ENCODE measurements around the gene ERGIC1.

Gene ERGIC1

GRCh38 chr5:172933238-172933637 lies 99.2 kb downstream of the ERGIC1 start:
- H3K9ac ChIP-seq (ENCODE audit: low read depth, low read length), result no peak overlapping the region
- H3K4me1 ChIP-seq (ENCODE audit: control insufficient read depth, insufficient read depth, low read length), result peaks cover 3% of the 10 kb centered on the region
- H3K27me3 ChIP-seq (ENCODE audit: control insufficient read depth, insufficient read depth, low read length), result no peaks in the 10 kb centered on the region
- H3K9me3 ChIP-seq (ENCODE audit: control insufficient read depth, insufficient read depth, low read length), result no peaks in the 10 kb centered on the region
- no peak overlapping the region for H3K4me3 ChIP-seq (ENCODE audit: low read depth, low read length)
- peaks cover 22% of the 10 kb centered on the region for H3K36me3 ChIP-seq (ENCODE audit: control insufficient read depth, insufficient read depth, low read length)

- Histone ChIP-seq H3K36me3 (ENCODE audit: control insufficient read depth, insufficient read depth, low read length) (peaks cover 30% of the 10 kb centered on the region), H3K4me3 (ENCODE audit: low read depth, low read length) (no peak overlapping the region), H3K9me3 (ENCODE audit: control insufficient read depth, insufficient read depth, low read length) (no peaks in the 10 kb centered on the region), H3K4me1 (ENCODE audit: control insufficient read depth, insufficient read depth, low read length) (peaks cover 3% of the 10 kb centered on the region), H3K27me3 (ENCODE audit: control insufficient read depth, insufficient read depth, low read length) (no peaks in the 10 kb centered on the region), H3K9ac (ENCODE audit: low read depth, low read length) (no peak overlapping the region)
Measured at GRCh38 chr5:172935096-172935495, 101.0 kb downstream of the ERGIC1 start.

- no peaks in the 10 kb centered on the region for H3K9me3 ChIP-seq (ENCODE audit: control insufficient read depth, insufficient read depth, low read length)
- peaks cover 33% of the 10 kb centered on the region for H3K36me3 ChIP-seq (ENCODE audit: control insufficient read depth, insufficient read depth, low read length)
- no peak overlapping the region for H3K9ac ChIP-seq (ENCODE audit: low read depth, low read length)
- H3K4me3 ChIP-seq (ENCODE audit: low read depth, low read length), result no peak overlapping the region
- peaks cover 3% of the 10 kb centered on the region for H3K4me1 ChIP-seq (ENCODE audit: control insufficient read depth, insufficient read depth, low read length)
- H3K27me3 ChIP-seq (ENCODE audit: control insufficient read depth, insufficient read depth, low read length), result no peaks in the 10 kb centered on the region
Measured at GRCh38 chr5:172936401-172936800, 102.3 kb downstream of the ERGIC1 start.

- H3K9ac ChIP-seq (ENCODE audit: low read depth, low read length), result no peak overlapping the region
- H3K4me1 ChIP-seq (ENCODE audit: control insufficient read depth, insufficient read depth, low read length), result peaks cover 13% of the 10 kb centered on the region
- peaks cover 24% of the 10 kb centered on the region for H3K36me3 ChIP-seq (ENCODE audit: control insufficient read depth, insufficient read depth, low read length)
- H3K4me3 ChIP-seq (ENCODE audit: low read depth, low read length), result no peak overlapping the region
- H3K27me3 ChIP-seq (ENCODE audit: control insufficient read depth, insufficient read depth, low read length), result no peaks in the 10 kb centered on the region
- no peaks in the 10 kb centered on the region for H3K9me3 ChIP-seq (ENCODE audit: control insufficient read depth, insufficient read depth, low read length)
Measured at GRCh38 chr5:172939071-172939470, 105.0 kb downstream of the ERGIC1 start.

- H3K36me3 ChIP-seq (ENCODE audit: control insufficient read depth, insufficient read depth, low read length), result peaks cover 24% of the 10 kb centered on the region
- no peaks in the 10 kb centered on the region for H3K27me3 ChIP-seq (ENCODE audit: control insufficient read depth, insufficient read depth, low read length)
- H3K4me1 ChIP-seq (ENCODE audit: control insufficient read depth, insufficient read depth, low read length), result peaks cover 15% of the 10 kb centered on the region
- H3K9ac ChIP-seq (ENCODE audit: low read depth, low read length), result no peak overlapping the region
- H3K9me3 ChIP-seq (ENCODE audit: control insufficient read depth, insufficient read depth, low read length), result no peaks in the 10 kb centered on the region
- no peak overlapping the region for H3K4me3 ChIP-seq (ENCODE audit: low read depth, low read length)
Measured at GRCh38 chr5:172939611-172940267, 105.7 kb downstream of the ERGIC1 start.

GRCh38 chr5:172940268-172941066 lies 106.4 kb downstream of the ERGIC1 start:
- H3K9ac ChIP-seq (ENCODE audit: low read depth, low read length), result no peak overlapping the region

GRCh38 chr5:172941067-172941516 lies 107.0 kb downstream of the ERGIC1 start:
- Histone ChIP-seq H3K9me3 (ENCODE audit: control insufficient read depth, insufficient read depth, low read length) (no peaks in the 10 kb centered on the region), H3K36me3 (ENCODE audit: control insufficient read depth, insufficient read depth, low read length) (peaks cover 20% of the 10 kb centered on the region), H3K9ac (ENCODE audit: low read depth, low read length) (no peak overlapping the region), H3K4me3 (ENCODE audit: low read depth, low read length) (no peak overlapping the region), H3K27me3 (ENCODE audit: control insufficient read depth, insufficient read depth, low read length) (no peaks in the 10 kb centered on the region), H3K4me1 (ENCODE audit: control insufficient read depth, insufficient read depth, low read length) (peaks cover 15% of the 10 kb centered on the region)

More at GRCh38 chr5:172940268-172941066, 106.4 kb downstream of the ERGIC1 start:
- Histone ChIP-seq H3K36me3 (ENCODE audit: control insufficient read depth, insufficient read depth, low read length) (peaks cover 19% of the 10 kb centered on the region), H3K4me3 (ENCODE audit: low read depth, low read length) (no peak overlapping the region), H3K27me3 (ENCODE audit: control insufficient read depth, insufficient read depth, low read length) (no peaks in the 10 kb centered on the region), H3K9me3 (ENCODE audit: control insufficient read depth, insufficient read depth, low read length) (no peaks in the 10 kb centered on the region), H3K4me1 (ENCODE audit: control insufficient read depth, insufficient read depth, low read length) (peaks cover 15% of the 10 kb centered on the region)

GRCh38 chr5:172942556-172942955 lies 108.5 kb downstream of the ERGIC1 start:
- H3K9me3 ChIP-seq (ENCODE audit: control insufficient read depth, insufficient read depth, low read length), result no peaks in the 10 kb centered on the region
- H3K9ac ChIP-seq (ENCODE audit: low read depth, low read length), result no peak overlapping the region
- peaks cover 15% of the 10 kb centered on the region for H3K4me1 ChIP-seq (ENCODE audit: control insufficient read depth, insufficient read depth, low read length)
- peaks cover 18% of the 10 kb centered on the region for H3K36me3 ChIP-seq (ENCODE audit: control insufficient read depth, insufficient read depth, low read length)
- no peaks in the 10 kb centered on the region for H3K27me3 ChIP-seq (ENCODE audit: control insufficient read depth, insufficient read depth, low read length)
- H3K4me3 ChIP-seq (ENCODE audit: low read depth, low read length), result no peak overlapping the region

- Histone ChIP-seq H3K36me3 (ENCODE audit: control insufficient read depth, insufficient read depth, low read length) (peaks cover 16% of the 10 kb centered on the region), H3K27me3 (ENCODE audit: control insufficient read depth, insufficient read depth, low read length) (no peaks in the 10 kb centered on the region)
Measured at GRCh38 chr5:172943283-172943841, 109.3 kb downstream of the ERGIC1 start.

GRCh38 chr5:172943906-172944305 lies 109.9 kb downstream of the ERGIC1 start:
- Histone ChIP-seq H3K9me3 (ENCODE audit: control insufficient read depth, insufficient read depth, low read length) (no peaks in the 10 kb centered on the region), H3K36me3 (ENCODE audit: control insufficient read depth, insufficient read depth, low read length) (peaks cover 16% of the 10 kb centered on the region), H3K4me3 (ENCODE audit: low read depth, low read length) (no peak overlapping the region), H3K9ac (ENCODE audit: low read depth, low read length) (peak overlapping the region; percentile 26), H3K27me3 (ENCODE audit: control insufficient read depth, insufficient read depth, low read length) (no peaks in the 10 kb centered on the region), H3K4me1 (ENCODE audit: control insufficient read depth, insufficient read depth, low read length) (peaks cover 15% of the 10 kb centered on the region)

More at GRCh38 chr5:172943283-172943841, 109.3 kb downstream of the ERGIC1 start:
- no peak overlapping the region for H3K4me3 ChIP-seq (ENCODE audit: low read depth, low read length)
- no peaks in the 10 kb centered on the region for H3K9me3 ChIP-seq (ENCODE audit: control insufficient read depth, insufficient read depth, low read length)
- H3K9ac ChIP-seq (ENCODE audit: low read depth, low read length), result peak overlapping the region; percentile 30
- peaks cover 15% of the 10 kb centered on the region for H3K4me1 ChIP-seq (ENCODE audit: control insufficient read depth, insufficient read depth, low read length)

- Histone ChIP-seq H3K9me3 (ENCODE audit: control insufficient read depth, insufficient read depth, low read length) (no peaks in the 10 kb centered on the region), H3K9ac (ENCODE audit: low read depth, low read length) (no peak overlapping the region), H3K4me1 (ENCODE audit: control insufficient read depth, insufficient read depth, low read length) (peaks cover 15% of the 10 kb centered on the region), H3K4me3 (ENCODE audit: low read depth, low read length) (no peak overlapping the region), H3K36me3 (ENCODE audit: control insufficient read depth, insufficient read depth, low read length) (peaks cover 10% of the 10 kb centered on the region), H3K27me3 (ENCODE audit: control insufficient read depth, insufficient read depth, low read length) (no peaks in the 10 kb centered on the region)
Measured at GRCh38 chr5:172944741-172945140, 110.7 kb downstream of the ERGIC1 start.

Measured in iPS-15b (cell line).